Stimulated activated CD4-positive, alpha-beta T cell treated with anti-CD3 and anti-CD28 coated beads, Interleukin-4, amount 100 ng/mL, for 1 hour (primary cell): ENCODE data around the gene PMF1.

Experiments used
- DNase-seq: peaks from one replicate; pipeline ENCODE4 v3.0.0-alpha.2; 2020

PMF1 gene

DNA sequence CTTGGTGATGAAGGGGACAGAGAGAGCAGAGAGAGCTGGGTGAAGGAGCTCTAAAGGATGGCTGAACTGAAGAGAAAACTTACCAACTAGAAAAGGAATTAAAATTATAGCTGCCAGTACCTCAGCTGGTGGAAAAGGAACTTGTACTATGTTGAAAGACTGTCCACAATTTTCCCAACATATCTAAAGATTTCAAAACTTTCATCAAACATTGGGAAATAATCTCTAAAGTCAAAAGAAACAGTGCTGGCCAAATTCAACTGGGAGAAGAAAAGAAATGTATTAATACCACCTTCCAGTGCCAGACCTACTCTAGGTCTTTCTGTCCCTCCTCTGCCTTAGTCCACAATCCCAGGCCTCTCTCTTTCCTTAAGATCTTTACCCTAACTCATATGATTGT is 63.7 kb downstream of the PMF1 start:
- DNase-seq: no peak

DNA sequence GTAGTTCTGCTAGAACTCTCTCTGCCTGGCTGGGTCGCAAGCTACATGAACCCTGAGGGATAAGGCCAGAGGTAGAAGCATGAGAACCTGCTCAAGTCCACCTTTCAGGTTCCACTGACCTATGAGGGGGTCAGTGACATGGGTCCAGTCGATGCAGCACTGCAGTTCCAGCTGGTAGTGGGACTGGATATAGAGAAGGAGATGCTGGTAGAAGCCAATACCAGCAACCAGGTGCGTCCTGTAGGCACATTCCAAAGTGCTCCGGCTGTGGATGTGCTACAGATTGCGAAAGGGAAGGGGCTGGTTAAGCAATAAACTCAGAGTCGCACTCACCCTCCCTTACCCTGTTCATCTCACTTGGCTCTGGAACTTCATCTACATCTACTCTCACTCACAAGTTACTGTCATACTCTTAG is 64.2 kb downstream of the PMF1 start:
- no peak for DNase-seq

DNA sequence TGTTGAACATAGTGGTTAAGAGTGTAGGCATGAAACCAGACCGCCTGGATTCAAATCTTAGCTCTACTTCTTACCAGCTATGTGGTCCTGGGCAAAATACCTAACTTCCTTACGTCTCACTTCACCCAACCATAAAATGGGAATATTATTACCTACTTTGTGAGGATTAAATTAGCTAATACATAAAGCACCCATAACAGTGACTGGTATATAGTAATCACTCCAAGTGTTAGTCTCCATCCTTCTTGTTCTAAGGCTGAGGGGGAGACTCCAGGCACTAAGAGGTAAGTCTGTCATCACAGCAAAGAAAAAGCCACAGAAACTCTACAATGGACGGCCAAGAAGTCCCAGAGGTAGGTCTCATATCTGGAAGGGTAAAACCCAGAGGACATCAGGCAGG is 67.0 kb downstream of the PMF1 start:
- DNase-seq: no peak

DNA sequence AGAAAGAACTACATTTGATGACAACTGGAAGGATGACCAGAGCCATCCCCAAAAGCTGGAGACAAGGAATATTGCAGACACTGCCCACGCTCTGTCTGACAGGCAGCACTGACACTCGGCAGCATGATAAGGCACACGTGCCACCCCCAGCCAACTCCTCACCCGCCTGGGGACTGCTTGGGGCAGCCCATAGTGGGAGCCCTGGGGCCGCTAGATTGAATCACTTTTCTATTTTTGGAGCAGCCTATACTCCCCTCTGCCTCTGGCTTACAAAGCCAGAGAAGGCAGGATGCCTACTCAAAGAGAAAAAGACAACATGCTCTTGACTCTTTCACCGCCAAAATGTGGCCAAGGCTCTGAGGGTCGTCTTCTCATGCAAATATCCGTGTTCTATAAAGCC is 68.5 kb downstream of the PMF1 start:
- DNase-seq: peak; percentile 49

DNA sequence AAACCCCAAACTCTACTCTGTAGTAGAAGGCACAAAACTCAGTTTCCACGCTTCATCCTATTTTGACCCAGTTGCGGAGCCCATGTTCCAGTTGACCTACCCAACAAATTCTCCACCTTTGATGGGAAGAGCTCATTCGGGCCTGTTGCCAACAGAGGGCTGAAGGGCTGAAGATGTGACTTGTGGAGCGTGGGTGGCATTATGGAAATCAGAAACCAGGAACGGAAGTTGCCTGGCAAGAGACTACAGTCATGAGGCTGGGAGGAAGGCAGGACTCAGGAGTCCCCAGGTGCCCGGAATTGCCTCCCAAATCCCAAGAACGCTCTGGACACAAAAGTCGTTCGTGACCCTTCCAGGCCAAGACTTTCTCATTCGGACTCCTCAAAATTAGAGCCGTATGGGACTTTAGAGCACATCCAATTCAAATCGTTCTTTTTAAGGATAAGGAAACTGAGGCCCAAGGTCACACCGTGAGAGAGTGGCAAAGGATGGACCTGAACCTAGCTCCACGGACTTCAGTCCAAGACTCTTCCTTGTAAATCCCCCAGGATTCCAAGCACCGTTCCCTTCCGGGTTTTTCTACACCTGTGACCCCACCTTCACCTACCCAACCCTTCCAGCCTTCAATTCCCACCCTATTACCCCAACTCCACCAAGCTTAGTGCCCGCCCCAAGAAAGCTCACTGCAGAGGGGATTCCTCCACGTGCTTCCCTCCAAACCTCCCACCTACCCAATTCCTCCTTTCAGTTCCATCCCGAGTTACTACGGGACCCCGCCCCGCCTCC is 69.1 kb downstream of the PMF1 start:
- no peak for DNase-seq

DNA sequence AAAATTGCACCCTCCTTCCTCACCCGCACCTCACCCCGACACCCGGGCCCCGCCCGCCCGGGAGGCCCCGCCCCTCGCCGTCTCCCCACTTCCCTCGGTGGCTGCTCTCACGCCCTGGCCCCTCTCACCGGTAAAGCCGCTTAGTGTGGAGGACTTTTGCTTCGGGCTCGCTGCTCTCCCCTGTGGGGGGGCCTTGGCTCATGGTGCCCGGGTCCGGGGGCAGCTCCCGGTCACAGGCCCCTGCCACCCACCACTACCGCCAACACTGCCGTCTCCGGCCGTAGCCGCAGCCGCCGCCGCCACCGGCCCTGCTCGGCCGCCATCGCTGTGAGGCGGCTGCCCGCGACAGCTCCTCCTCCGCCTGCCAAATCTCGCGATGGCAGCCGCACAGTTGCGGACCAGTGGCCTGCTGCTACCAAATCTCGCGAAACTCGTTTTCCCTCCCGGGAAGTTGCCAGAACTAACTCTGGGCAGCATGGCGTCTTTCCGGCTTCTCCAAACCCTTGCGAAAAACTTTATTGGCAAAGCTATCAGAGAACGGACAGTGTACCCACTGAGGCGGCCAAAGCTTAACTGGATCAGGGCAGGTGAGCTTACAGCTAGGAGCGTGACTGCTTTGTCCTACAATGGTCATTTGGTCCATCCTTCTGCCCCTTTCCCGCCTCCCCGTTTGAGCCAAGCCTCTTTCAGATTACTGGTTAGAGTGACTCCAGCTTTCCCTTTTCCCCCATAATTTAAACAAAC is 69.8 kb downstream of the PMF1 start, which contains the start of gene SMG5:
TSS of gene SMG5 (minus strand) at position 347 of the 744 bp plus-strand sequence. CDS start at position 202, 145 bp downstream.
- peak; percentile 95 for DNase-seq

DNA sequence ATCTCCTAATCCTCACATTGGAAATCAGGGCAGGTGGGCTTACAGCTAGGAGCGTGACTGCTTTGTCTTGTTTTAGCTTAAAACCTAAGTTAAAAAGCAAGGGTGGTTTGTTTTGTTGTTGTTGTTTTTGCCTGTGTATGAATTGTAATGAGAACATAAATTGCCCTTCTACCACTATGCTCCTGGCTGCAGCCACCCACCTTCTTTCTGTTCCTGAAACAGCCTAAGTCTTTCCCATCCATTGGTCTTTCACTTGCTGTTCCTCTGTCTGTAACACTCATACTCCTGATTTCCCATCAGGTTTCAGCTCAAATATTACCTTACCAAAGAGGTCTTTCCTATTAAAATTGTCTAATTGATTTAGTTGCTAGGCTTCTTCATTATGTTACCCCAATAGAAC is 70.7 kb downstream of the PMF1 start:
- no peak for DNase-seq

DNA sequence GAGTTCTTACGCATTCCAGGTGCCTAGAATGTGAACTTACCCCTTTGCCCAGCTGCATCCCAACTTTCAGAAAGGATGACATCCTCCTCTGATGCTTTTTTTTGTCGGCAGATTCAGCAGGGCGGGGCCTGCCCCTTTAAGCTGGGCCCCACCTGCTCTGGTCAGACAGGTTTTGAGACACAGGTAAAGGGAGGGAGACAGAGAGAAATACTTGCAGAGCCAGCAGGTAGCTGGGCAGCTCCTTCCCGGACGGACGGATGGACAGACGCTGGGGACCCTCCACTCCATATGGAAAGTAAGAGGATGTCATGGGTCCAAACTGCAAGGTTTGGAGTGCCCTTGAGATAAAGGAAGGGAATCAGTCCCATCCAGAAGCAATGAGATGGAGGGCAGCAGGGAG is 71.3 kb downstream of the PMF1 start, which contains the start of gene TMEM79:
TSS of gene TMEM79 (plus strand) at position 214 of the 400 bp plus-strand sequence. CDS start 902 bp downstream, outside the sequence.
- no peak for DNase-seq

DNA sequence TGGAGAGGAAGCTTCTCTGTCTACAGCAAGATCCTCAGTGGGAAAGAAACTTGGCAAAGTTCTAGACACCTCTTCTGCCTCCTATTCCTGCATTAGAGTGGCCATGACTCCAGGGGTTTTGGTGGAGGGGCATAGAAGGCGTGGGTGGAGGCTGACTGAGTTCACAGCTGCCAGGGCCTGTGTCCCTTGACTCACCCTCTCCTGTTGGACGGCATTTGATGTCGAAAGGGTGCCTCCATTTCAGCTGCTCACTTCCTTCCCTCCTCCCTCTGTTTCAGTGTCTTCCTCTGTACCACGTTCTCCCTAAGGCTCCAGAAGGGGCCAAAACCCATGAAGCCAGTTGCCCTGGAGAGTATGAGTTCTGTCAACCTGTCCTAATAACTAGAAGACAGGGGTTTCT is 72.0 kb downstream of the PMF1 start:
- no peak for DNase-seq

DNA sequence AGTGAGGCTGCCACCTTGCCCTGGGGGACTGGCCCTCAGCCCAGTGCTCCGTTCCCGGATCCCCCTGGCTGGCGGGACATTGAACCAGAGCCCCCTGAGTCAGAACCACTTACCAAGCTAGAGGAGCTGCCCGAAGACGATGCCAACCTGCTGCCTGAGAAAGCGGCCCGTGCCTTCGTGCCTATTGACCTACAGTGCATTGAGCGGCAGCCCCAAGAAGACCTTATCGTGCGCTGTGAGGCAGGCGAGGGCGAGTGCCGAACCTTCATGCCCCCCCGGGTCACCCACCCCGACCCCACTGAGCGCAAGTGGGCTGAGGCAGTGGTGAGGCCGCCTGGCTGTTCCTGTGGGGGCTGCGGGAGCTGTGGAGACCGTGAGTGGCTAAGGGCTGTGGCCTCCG is 72.6 kb downstream of the PMF1 start:
- DNase-seq: no peak

DNA sequence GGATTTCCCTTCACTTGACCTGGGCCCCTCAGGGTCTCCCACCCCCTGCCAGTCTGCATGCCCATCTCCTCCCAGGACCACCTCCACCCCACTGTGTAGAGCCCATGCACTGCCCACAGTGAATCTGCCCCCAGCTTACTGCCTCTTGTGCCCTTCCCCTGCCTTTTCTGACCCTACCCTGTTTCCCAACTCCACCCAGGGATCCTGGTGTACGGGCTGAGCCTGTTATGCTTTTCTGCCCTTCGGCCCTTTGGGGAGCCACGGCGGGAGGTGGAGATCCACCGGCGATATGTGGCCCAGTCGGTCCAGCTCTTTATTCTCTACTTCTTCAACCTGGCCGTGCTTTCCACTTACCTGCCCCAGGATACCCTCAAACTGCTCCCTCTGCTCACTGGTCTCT is 73.3 kb downstream of the PMF1 start:
- no peak for DNase-seq
